HepG2 (cell line): ENCODE data around the gene KRTAP10-10. TPM values are rescaled to one million over a fixed set of nuclear protein-coding genes. Genes with fewer than 3 reads are reported as not detected.
A peak's percentile ranks its signal among the peaks of the same experiment; 100 is the strongest.

Source experiments
- AGO1 ChIP-seq: fragments of 200-400 bp; formaldehyde crosslinking; IDR thresholded peaks from 2 replicates; pipeline ENCODE4 v1.6.1; 2017; ENCODE audit warnings: mild to moderate bottlenecking, low read depth, low read length, moderate library complexity; ENCODE audit not compliant: poor library complexity, severe bottlenecking
- BORCS8-MEF2B ChIP-seq: sonication (generic); formaldehyde crosslinking; IDR thresholded peaks from 2 replicates; pipeline ENCODE4 v1.8.0; 2022; ENCODE audit warnings: mild to moderate bottlenecking, missing genetic modification reagents
- DPF2 ChIP-seq: sonication (generic); formaldehyde crosslinking; IDR thresholded peaks from 2 replicates; pipeline ENCODE4 v1.4.0; 2020; ENCODE audit warnings: mild to moderate bottlenecking, low read depth, missing genetic modification reagents, borderline replicate concordance
- FOXP1 ChIP-seq, 2 experiments: fragments of 450-650 bp in 1 of 2; IDR thresholded peaks; 2 replicates each; pipeline ENCODE4 v1.6.1; 2017 to 2018; ENCODE audit warnings: antibody characterized with exemption in 1 of 2
- KLF6 ChIP-seq: IDR thresholded peaks from 2 replicates; pipeline ENCODE4 v1.8.0; 2016; ENCODE audit warnings: missing biosample characterization, missing genetic modification reagents
- MZF1 ChIP-seq: sonication (generic); formaldehyde crosslinking; IDR thresholded peaks from 2 replicates; pipeline ENCODE4 v1.8.1; 2023; ENCODE audit warnings: mild to moderate bottlenecking, missing genetic modification reagents, borderline replicate concordance
- RFXAP ChIP-seq: sonication (generic); formaldehyde crosslinking; IDR thresholded peaks from 2 replicates; pipeline ENCODE4 v1.4.0; 2020; ENCODE audit warnings: missing genetic modification reagents, borderline replicate concordance
- SNRNP70 ChIP-seq: fragments of 200-400 bp; formaldehyde crosslinking; IDR thresholded peaks from 2 replicates; pipeline ENCODE4 v1.6.1; 2017; ENCODE audit warnings: mild to moderate bottlenecking, low read depth, low read length, moderate library complexity
- ZNF10 ChIP-seq: sonication (generic); formaldehyde crosslinking; IDR thresholded peaks from 2 replicates; pipeline ENCODE4 v1.4.0; 2020; ENCODE audit warnings: mild to moderate bottlenecking, low read depth, missing genetic modification reagents, borderline replicate concordance
- ZNF17 ChIP-seq: sonication (generic); formaldehyde crosslinking; IDR thresholded peaks from 2 replicates; pipeline ENCODE4 v1.5.0; 2020; ENCODE audit warnings: mild to moderate bottlenecking, missing genetic modification reagents
- ZNF264 ChIP-seq: sonication (generic); formaldehyde crosslinking; IDR thresholded peaks from 2 replicates; pipeline ENCODE4 v1.4.0; 2020; ENCODE audit warnings: missing genetic modification reagents
- ZNF354B ChIP-seq: sonication (generic); formaldehyde crosslinking; IDR thresholded peaks from 2 replicates; pipeline ENCODE4 v1.8.0; 2022; ENCODE audit warnings: mild to moderate bottlenecking, missing genetic modification reagents
- polyA plus RNA-seq, 8 experiments: library from polyadenylated mRNA; depleted of rRNA in 3 of 8; stranded (reverse) in 7 of 8; unstranded in 1 of 8; fragments of >200 nt; fragmentation: Illumina TruSeq in 4 of 8; extraction: Trizol in 4 of 8; gene quantifications; 2 replicates each; pipeline versions ENCODE4 v1.2.1 to v1.2.3, GENCODE V29; 2011 to 2016; ENCODE audit warnings: low read depth in 4 of 8, missing spikeins in 1 of 8, mixed read lengths in 1 of 8; ENCODE audit not compliant: insufficient read depth in 1 of 8
- total RNA-seq, 5 experiments: library from RNA; depleted of rRNA; stranded (reverse); fragments of >200 nt; fragmentation: Illumina TruSeq; extraction: Trizol; gene quantifications; 2 replicates each; pipeline ENCODE4 v1.2.3, GENCODE V29; 2016; ENCODE audit warnings: low read depth in 1 of 5
- TF ChIP-seq, protein P1 (sequence below): sonication (generic); formaldehyde crosslinking; IDR thresholded peaks from 2 replicates; pipeline ENCODE4 v1.9.0; 2021; ENCODE audit warnings: mild to moderate bottlenecking, missing genetic modification reagents
- TF ChIP-seq, protein P2 (sequence below): IDR thresholded peaks from 2 replicates; pipeline ENCODE4 v1.6.1; 2018; ENCODE audit warnings: missing genetic modification reagents, mild to moderate bottlenecking, missing compliant biosample characterization
- TF ChIP-seq, protein P3 (sequence below): sonication (generic); formaldehyde crosslinking; IDR thresholded peaks from 2 replicates; pipeline ENCODE4 v1.9.0; 2022; ENCODE audit warnings: missing genetic modification reagents, mild to moderate bottlenecking, borderline replicate concordance

Gene KRTAP10-10
- total and polyA plus RNA-seq, 2 of the 13 experiments (the other 11 are each of a cell fraction or from before 2014, with no cell fraction given): not detected

DNA sequence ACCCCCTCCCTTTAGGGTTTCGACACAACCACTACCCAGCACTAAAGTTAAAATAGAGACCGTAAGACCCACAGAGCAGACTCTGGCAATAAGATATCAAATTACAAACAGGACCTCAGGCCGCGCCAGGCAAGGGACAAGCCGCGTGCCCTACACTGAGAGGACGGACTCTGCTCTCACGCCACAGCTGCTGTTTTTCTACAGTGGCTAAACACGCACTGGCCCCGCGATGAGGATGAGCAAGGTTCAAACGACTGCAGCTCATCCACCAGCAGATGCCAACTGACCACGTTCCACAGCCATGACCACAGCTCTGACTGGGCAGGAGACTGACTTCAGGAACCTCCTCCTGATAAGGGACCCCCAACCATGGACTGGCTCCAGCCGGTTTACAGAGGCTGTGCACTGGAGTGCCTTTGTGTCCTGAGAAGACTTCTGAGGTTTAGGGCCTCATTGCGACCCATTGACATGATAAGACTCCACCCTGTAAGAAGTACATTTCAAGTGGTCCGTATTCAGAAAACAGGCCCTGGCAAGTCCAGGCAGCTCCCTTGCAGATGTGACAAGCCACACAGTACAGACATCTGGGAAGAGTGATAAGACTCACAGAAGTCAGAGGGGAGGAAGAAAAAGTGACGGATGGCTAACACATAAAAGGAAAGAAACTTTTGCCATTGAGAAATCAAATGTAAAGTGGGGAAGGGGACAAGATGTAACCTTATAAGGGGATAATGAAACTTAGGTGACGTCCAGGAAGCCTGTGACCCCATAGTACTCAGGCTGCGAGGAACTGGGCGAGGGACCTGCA, 43.4 kb upstream of the KRTAP10-10 start (continued):
- TF ChIP-seq ZNF10 (no peak), ZNF264 (CRISPR knock-in tag) (peak; percentile 83), ZNF17 (CRISPR knock-in tag) (no peak), RFXAP (CRISPR knock-in tag) (peak; percentile 60; the same call in 1 of the 2 replicates), KLF6 (CRISPR knock-in tag) (peak; percentile 52; the same call in 1 of the 2 replicates), BORCS8-MEF2B (CRISPR knock-in tag) (0 out of 2 replicates have a peak, but pooled peaks have one; percentile 42), AGO1 (no peak), DPF2 (CRISPR knock-in tag) (peak; percentile 40; the same call in 1 of the 2 replicates), MZF1 (CRISPR knock-in tag) (0 out of 2 replicates have a peak, but pooled peaks have one; percentile 49), FOXP1 (IDR thresholded peaks at IDR 0.05) (no peak), FOXP1 (CRISPR knock-in tag; IDR thresholded peaks at IDR 0.05) (peak; percentile 54; the same call in 1 of the 2 replicates), ZNF354B (CRISPR knock-in tag) (no peak), SNRNP70 (no peak)
- TF ChIP-seq, protein P1, sequence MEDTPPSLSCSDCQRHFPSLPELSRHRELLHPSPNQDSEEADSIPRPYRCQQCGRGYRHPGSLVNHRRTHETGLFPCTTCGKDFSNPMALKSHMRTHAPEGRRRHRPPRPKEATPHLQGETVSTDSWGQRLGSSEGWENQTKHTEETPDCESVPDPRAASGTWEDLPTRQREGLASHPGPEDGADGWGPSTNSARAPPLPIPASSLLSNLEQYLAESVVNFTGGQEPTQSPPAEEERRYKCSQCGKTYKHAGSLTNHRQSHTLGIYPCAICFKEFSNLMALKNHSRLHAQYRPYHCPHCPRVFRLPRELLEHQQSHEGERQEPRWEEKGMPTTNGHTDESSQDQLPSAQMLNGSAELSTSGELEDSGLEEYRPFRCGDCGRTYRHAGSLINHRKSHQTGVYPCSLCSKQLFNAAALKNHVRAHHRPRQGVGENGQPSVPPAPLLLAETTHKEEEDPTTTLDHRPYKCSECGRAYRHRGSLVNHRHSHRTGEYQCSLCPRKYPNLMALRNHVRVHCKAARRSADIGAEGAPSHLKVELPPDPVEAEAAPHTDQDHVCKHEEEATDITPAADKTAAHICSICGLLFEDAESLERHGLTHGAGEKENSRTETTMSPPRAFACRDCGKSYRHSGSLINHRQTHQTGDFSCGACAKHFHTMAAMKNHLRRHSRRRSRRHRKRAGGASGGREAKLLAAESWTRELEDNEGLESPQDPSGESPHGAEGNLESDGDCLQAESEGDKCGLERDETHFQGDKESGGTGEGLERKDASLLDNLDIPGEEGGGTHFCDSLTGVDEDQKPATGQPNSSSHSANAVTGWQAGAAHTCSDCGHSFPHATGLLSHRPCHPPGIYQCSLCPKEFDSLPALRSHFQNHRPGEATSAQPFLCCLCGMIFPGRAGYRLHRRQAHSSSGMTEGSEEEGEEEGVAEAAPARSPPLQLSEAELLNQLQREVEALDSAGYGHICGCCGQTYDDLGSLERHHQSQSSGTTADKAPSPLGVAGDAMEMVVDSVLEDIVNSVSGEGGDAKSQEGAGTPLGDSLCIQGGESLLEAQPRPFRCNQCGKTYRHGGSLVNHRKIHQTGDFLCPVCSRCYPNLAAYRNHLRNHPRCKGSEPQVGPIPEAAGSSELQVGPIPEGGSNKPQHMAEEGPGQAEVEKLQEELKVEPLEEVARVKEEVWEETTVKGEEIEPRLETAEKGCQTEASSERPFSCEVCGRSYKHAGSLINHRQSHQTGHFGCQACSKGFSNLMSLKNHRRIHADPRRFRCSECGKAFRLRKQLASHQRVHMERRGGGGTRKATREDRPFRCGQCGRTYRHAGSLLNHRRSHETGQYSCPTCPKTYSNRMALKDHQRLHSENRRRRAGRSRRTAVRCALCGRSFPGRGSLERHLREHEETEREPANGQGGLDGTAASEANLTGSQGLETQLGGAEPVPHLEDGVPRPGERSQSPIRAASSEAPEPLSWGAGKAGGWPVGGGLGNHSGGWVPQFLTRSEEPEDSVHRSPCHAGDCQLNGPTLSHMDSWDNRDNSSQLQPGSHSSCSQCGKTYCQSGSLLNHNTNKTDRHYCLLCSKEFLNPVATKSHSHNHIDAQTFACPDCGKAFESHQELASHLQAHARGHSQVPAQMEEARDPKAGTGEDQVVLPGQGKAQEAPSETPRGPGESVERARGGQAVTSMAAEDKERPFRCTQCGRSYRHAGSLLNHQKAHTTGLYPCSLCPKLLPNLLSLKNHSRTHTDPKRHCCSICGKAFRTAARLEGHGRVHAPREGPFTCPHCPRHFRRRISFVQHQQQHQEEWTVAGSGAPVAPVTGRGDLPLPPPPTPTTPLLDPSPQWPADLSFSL (CRISPR knock-in tag): peak; percentile 64; the same call in 1 of the 2 replicates
- TF ChIP-seq, protein P2, sequence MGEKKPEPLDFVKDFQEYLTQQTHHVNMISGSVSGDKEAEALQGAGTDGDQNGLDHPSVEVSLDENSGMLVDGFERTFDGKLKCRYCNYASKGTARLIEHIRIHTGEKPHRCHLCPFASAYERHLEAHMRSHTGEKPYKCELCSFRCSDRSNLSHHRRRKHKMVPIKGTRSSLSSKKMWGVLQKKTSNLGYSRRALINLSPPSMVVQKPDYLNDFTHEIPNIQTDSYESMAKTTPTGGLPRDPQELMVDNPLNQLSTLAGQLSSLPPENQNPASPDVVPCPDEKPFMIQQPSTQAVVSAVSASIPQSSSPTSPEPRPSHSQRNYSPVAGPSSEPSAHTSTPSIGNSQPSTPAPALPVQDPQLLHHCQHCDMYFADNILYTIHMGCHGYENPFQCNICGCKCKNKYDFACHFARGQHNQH (CRISPR knock-in tag): peak; percentile 86; the same call in 1 of the 2 replicates
- TF ChIP-seq, protein P3, sequence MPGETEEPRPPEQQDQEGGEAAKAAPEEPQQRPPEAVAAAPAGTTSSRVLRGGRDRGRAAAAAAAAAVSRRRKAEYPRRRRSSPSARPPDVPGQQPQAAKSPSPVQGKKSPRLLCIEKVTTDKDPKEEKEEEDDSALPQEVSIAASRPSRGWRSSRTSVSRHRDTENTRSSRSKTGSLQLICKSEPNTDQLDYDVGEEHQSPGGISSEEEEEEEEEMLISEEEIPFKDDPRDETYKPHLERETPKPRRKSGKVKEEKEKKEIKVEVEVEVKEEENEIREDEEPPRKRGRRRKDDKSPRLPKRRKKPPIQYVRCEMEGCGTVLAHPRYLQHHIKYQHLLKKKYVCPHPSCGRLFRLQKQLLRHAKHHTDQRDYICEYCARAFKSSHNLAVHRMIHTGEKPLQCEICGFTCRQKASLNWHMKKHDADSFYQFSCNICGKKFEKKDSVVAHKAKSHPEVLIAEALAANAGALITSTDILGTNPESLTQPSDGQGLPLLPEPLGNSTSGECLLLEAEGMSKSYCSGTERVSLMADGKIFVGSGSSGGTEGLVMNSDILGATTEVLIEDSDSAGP (CRISPR knock-in tag): peak; percentile 37; the same call in 1 of the 2 replicates
